ENCODE data around the gene VAMP2. TPM values are rescaled to one million over a fixed set of nuclear protein-coding genes. Genes with fewer than 3 reads are reported as not detected.

VAMP2 gene
- total RNA-seq, 1 donor from 2014 or later: 19.8 TPM

- TF ChIP-seq, protein P1, sequence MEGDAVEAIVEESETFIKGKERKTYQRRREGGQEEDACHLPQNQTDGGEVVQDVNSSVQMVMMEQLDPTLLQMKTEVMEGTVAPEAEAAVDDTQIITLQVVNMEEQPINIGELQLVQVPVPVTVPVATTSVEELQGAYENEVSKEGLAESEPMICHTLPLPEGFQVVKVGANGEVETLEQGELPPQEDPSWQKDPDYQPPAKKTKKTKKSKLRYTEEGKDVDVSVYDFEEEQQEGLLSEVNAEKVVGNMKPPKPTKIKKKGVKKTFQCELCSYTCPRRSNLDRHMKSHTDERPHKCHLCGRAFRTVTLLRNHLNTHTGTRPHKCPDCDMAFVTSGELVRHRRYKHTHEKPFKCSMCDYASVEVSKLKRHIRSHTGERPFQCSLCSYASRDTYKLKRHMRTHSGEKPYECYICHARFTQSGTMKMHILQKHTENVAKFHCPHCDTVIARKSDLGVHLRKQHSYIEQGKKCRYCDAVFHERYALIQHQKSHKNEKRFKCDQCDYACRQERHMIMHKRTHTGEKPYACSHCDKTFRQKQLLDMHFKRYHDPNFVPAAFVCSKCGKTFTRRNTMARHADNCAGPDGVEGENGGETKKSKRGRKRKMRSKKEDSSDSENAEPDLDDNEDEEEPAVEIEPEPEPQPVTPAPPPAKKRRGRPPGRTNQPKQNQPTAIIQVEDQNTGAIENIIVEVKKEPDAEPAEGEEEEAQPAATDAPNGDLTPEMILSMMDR (IDR thresholded peaks at IDR 0.05; ENCODE audit: unreplicated experiment): peak; percentile 89
- Mint-ChIP-seq H3K4me1 (ENCODE audit: unreplicated experiment) (peaks cover 11% of the 10 kb centered on the region), H3K4me3 (ENCODE audit: unreplicated experiment) (no peak overlapping the region), H3K27ac (ENCODE audit: unreplicated experiment) (no peak overlapping the region), H3K9me3 (ENCODE audit: unreplicated experiment) (no peaks in the 10 kb centered on the region), H3K36me3 (ENCODE audit: low read depth, unreplicated experiment) (peaks cover 4% of the 10 kb centered on the region), H3K27me3 (ENCODE audit: unreplicated experiment) (peaks cover 19% of the 10 kb centered on the region)
- peak; percentile 72 for DNase-seq (ENCODE audit: low spot score)
Observed at GRCh38 chr17:8109661-8110455, 52.9 kb downstream of the VAMP2 start.

Small RNAs within 50 kb of the gene (microRNA-seq; reads per million reads assigned to microRNA genes)
- gene MIR4521 (ENCODE audit: unreplicated experiment): 56.6 reads per million, percentile 78 among the genes with 10 or more reads in this experiment
- not detected for gene MIR6883 (ENCODE audit: unreplicated experiment)

Other genes with a start within 250 kb of the VAMP2 start
- 0.77 TPM for gene RNF227, start 246.7 kb downstream of the VAMP2 start, total RNA-seq (ENCODE audit: unreplicated experiment)
- 1.6 TPM for gene KCNAB3, start 233.1 kb downstream of the VAMP2 start, total RNA-seq (ENCODE audit: unreplicated experiment)
- gene TRAPPC1, start 231.0 kb downstream of the VAMP2 start, total RNA-seq (ENCODE audit: unreplicated experiment): 171 TPM
- gene CNTROB, start 230.7 kb downstream of the VAMP2 start, total RNA-seq (ENCODE audit: unreplicated experiment): 32.6 TPM
- gene GUCY2D, start 160.3 kb downstream of the VAMP2 start, total RNA-seq (ENCODE audit: unreplicated experiment): not detected
- gene ALOX15B, start 123.9 kb downstream of the VAMP2 start, total RNA-seq (ENCODE audit: unreplicated experiment): 0.13 TPM
- 1.7 TPM for gene ALOX12B, start 75.2 kb downstream of the VAMP2 start, total RNA-seq (ENCODE audit: unreplicated experiment)
- gene ALOXE3, start 44.4 kb downstream of the VAMP2 start, total RNA-seq (ENCODE audit: unreplicated experiment): not detected
- 3.3 TPM for gene HES7, start 38.8 kb downstream of the VAMP2 start, total RNA-seq (ENCODE audit: unreplicated experiment)
- gene PER1, start 10.5 kb downstream of the VAMP2 start, total RNA-seq (ENCODE audit: unreplicated experiment): 30.0 TPM
- 14.6 TPM for gene TMEM107, start 13.4 kb upstream of the VAMP2 start, total RNA-seq (ENCODE audit: unreplicated experiment)
- 9.7 TPM for gene BORCS6, start 27.2 kb upstream of the VAMP2 start, total RNA-seq (ENCODE audit: unreplicated experiment)
- gene AURKB, start 47.6 kb upstream of the VAMP2 start, total RNA-seq (ENCODE audit: unreplicated experiment): 21.4 TPM
- 41.3 TPM for gene CTC1, start 85.1 kb upstream of the VAMP2 start, total RNA-seq (ENCODE audit: unreplicated experiment)
- gene PFAS, start 86.3 kb upstream of the VAMP2 start, total RNA-seq (ENCODE audit: unreplicated experiment): 67.0 TPM
- 22.0 TPM for gene RANGRF, start 125.7 kb upstream of the VAMP2 start, total RNA-seq (ENCODE audit: unreplicated experiment)
- 6.9 TPM for gene SLC25A35, start 132.5 kb upstream of the VAMP2 start, total RNA-seq (ENCODE audit: unreplicated experiment)
- 113 TPM for gene ARHGEF15, start 147.3 kb upstream of the VAMP2 start, total RNA-seq (ENCODE audit: unreplicated experiment)
- gene ODF4, start 176.9 kb upstream of the VAMP2 start, total RNA-seq (ENCODE audit: unreplicated experiment): not detected
- gene RPL26, start 220.2 kb upstream of the VAMP2 start, total RNA-seq (ENCODE audit: unreplicated experiment): 1,901 TPM
- gene RNF222, start 234.9 kb upstream of the VAMP2 start, total RNA-seq (ENCODE audit: unreplicated experiment): not detected